Natural killer cell treated with Interleukin-12 subunit alpha and Interleukin-12 subunit beta and Interleukin-15 and Interleukin-18, amount 100 ng/mL, for 72 hours (primary cell): ENCODE results near the gene EIPR1. TPM values are rescaled to one million over a fixed set of nuclear protein-coding genes. Genes with fewer than 3 reads are reported as not detected.
A peak's percentile ranks its signal among the peaks of the same experiment; 100 is the strongest.

Experiments used
- ATAC-seq, 2 donors: fragments of 150-1000 bp; cut with Tn5 transposase in 1 of 2; sonication (Bioruptor Pico), chemical (Tn5 transposase) in 1 of 2; 2 replicates each; pipeline ENCODE4 v1.10.0; 2021
- DNase-seq: peaks from one replicate; pipeline ENCODE4 v3.0.0; 2022; ENCODE audit warnings: low spot score
- H3K27ac Mint-ChIP-seq, 2 donors: 1 replicate in 1 of 2; 2 replicates in 1 of 2; pipeline ENCODE4 v1.8.0; 2022; ENCODE audit warnings: mixed read lengths in 2 of 2, mild to moderate bottlenecking in 1 of 2, moderate library complexity in 1 of 2
- H3K27me3 Mint-ChIP-seq, 2 donors: 1 replicate in 1 of 2; 2 replicates in 1 of 2; pipeline ENCODE4 v1.8.0; 2022; ENCODE audit warnings: mixed read lengths in 2 of 2
- H3K36me3 Mint-ChIP-seq: one replicate; pipeline ENCODE4 v1.8.0; 2022; ENCODE audit warnings: mixed read lengths
- H3K4me1 Mint-ChIP-seq, 2 donors: 1 replicate in 1 of 2; 2 replicates in 1 of 2; pipeline ENCODE4 v1.8.0; 2022; ENCODE audit warnings: low read depth in 2 of 2, mixed read lengths in 2 of 2, mild to moderate bottlenecking in 1 of 2
- H3K4me3 Mint-ChIP-seq: one replicate; pipeline ENCODE4 v1.8.0; 2022; ENCODE audit warnings: mixed read lengths
- H3K9me3 Mint-ChIP-seq: 2 replicates; pipeline ENCODE4 v1.8.0; 2022; ENCODE audit warnings: mixed read lengths
- total RNA-seq, 2 donors: library from RNA; stranded (reverse); gene quantifications; one replicate each; pipeline ENCODE4 v1.2.3, GENCODE V29; 2022

EIPR1 gene
- total RNA-seq, 2 donors from 2014 or later, result 46.9 to 61.8 TPM

DNA sequence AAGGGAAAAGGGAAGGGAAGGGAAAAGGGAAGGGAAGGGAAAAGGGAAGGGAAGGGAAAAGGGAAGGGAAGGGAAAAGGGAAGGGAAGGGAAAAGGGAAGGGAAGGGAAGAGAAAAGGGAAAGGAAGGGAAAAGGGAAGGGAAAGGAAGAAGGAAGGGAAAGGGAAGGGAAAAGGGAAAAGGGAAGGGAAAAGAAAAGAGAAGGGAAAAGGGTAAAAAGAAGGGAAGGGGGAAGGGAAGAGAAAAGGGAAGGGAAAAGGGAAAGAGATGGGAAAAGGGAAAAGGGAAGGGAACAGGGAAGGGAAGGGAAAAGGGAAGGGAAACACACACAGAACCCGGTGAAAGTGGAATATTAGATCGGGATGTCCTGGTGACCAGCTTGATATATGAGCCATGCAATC, 40.8 kb downstream of the EIPR1 start:
- H3K9me3 Mint-ChIP-seq, result no peaks in the 10 kb centered on the region
- H3K27me3 Mint-ChIP-seq, result no peaks in the 10 kb centered on the region
- peaks cover 5% of the 10 kb centered on the region for H3K36me3 Mint-ChIP-seq
- peaks cover 0 to 12% of the 10 kb centered on the region in 2 donors for H3K4me1 Mint-ChIP-seq
- ATAC-seq, result no peak
- H3K4me3 Mint-ChIP-seq, result no peak overlapping the region
- H3K27ac Mint-ChIP-seq, result no peak overlapping the region
- DNase-seq, result no peak

DNA sequence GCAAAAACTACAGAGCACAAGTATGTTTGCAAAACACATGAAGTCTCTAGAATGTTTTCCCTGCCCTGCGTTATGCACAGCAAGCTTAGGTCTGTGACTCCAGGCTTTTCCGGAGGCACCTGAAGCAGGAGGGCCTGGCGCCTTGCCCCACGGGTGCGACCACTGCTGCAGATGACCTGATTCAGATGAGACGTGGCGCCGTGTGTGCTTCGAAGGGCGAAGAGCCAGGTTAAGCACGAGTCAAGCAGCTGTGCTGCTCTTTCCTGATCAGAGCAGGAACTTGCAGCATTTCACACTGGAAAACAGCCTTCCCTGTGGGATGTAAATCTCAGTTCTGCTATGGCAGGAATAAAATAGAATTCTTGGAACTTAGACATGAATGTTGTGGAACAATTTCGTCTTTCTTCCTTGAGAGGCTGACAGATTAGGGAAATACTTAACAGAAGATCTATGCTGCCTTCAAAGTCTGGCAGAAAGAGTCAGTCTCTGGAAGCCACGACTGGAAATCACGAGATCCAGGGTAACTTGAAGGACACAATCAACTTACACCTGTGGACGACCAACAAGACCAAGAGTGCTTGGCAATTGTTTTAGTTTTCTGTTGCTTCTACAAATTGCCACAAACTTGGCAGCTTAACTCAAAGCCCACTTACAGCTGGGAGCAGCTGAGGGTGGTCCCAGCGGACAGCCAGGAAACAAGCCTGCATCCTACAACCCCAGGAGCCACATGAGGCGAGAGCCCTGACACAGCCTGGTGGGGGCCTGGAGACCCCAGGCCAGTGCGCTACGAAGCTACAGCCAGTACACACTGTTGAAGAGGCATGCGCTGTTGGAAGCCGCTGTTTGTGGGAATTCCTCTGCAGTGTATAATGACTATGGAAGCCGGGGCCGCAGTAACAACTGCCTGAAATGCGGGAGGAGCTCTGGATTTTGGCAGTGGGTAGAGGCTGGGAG, 42.9 kb downstream of the EIPR1 start:
- DNase-seq (no peak), ATAC-seq (no peak)
- H3K4me3 Mint-ChIP-seq, result no peak overlapping the region
- peaks cover 8% of the 10 kb centered on the region for H3K9me3 Mint-ChIP-seq
- H3K27ac Mint-ChIP-seq, result no peak overlapping the region
- peaks cover 19% of the 10 kb centered on the region for H3K36me3 Mint-ChIP-seq
- H3K27me3 Mint-ChIP-seq, result no peaks in the 10 kb centered on the region
- peaks cover 12 to 15% of the 10 kb centered on the region in 2 donors for H3K4me1 Mint-ChIP-seq

DNA sequence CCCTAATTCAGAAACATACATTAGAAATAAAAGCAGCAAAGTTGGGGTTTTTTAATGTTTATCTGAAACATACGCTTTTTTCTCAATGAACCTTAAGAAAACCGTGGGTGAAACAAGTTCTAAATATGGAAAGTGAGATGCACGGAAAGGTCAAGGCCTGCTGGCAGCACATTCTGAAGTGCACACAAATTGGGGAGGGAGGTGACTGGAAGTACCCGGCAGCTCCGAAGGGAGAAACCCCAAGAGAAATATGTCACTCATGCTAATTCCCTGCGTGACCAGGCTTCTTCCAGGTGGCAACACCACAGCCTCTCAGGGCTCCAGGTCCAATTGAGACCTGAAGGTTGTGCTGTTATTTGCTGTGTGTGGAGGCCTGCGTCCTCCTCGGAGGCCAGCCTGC, 45.5 kb downstream of the EIPR1 start:
- Mint-ChIP-seq H3K27ac (no peak overlapping the region), H3K4me3 (no peak overlapping the region), H3K4me1 (peaks cover 15 to 21% of the 10 kb centered on the region in 2 donors), H3K9me3 (peaks cover 8% of the 10 kb centered on the region), H3K27me3 (no peaks in the 10 kb centered on the region), H3K36me3 (peaks cover 19% of the 10 kb centered on the region)
- DNase-seq (no peak), ATAC-seq (no peak)

DNA sequence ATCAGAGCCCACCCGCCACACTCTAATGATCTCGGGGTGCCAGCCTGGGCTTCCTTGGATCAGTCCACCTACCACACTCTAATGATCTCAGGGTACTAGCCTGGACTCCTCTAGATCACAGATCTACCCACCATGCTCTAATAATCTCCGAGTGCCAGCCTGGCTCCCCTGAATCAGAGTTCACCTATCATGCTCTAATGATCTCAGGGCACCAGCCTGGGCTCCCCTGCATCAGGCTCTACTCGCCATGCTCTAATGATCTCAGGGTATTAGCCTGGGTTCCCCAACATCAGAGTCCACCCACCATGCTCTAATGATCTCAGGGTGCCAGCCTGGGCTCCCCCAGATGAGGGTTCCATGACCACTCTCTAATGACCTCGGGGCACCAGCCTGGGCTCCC, 48.1 kb downstream of the EIPR1 start:
- peak overlapping the region in 1 of 2 donors; percentile 67 for H3K27ac Mint-ChIP-seq
- DNase-seq (no peak), ATAC-seq (peak in 1 of 2 donors; percentile 10)
- H3K27me3 Mint-ChIP-seq, result no peaks in the 10 kb centered on the region
- peaks cover 19% of the 10 kb centered on the region for H3K36me3 Mint-ChIP-seq
- peaks cover 15 to 21% of the 10 kb centered on the region in 2 donors for H3K4me1 Mint-ChIP-seq
- no peak overlapping the region for H3K4me3 Mint-ChIP-seq
- peaks cover 8% of the 10 kb centered on the region for H3K9me3 Mint-ChIP-seq

DNA sequence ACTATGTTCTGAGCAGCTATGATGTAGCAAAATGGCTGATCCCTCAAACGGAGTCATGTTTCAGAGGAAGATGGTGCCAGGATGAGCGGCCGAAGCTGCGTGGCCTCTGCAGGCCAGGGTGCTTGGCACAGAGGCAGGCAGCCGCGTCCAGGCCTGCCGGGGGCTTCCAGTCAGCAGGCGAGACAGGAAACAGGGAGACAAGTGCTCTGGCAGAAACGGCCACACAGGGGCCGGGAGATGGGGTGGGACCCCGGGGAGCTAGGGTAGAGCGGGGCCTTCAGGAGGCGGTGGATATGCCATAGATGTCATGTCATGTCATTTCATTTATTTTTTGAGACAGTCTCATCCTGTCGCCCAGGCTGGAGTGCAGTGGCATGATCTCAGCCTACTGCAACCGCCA, 50.7 kb downstream of the EIPR1 start:
- Mint-ChIP-seq H3K36me3 (peaks cover 14% of the 10 kb centered on the region), H3K27ac (no peak overlapping the region), H3K4me3 (no peak overlapping the region), H3K4me1 (peaks cover 15 to 20% of the 10 kb centered on the region in 2 donors), H3K27me3 (no peaks in the 10 kb centered on the region), H3K9me3 (peaks cover 8% of the 10 kb centered on the region)
- no peak for ATAC-seq
- no peak for DNase-seq

DNA sequence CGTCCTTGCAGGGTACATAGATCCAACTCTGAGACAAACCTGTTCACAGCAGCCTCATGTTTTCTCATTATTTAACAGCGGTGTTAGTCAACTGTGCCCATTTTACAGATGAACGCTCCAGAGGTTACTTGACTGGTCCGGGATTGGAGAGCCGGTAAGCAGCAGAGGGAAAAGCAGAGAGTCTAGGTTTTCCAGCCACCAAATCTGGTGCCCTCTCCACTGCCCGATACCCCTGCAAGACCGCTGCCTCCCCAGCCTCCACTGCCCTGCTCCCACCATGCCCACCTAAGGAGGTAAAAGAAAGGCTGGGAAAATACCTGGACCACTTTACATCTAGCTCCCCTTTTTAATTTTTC, 51.5 kb downstream of the EIPR1 start:
- Mint-ChIP-seq H3K36me3 (peaks cover 14% of the 10 kb centered on the region), H3K9me3 (peaks cover 8% of the 10 kb centered on the region), H3K27me3 (no peaks in the 10 kb centered on the region), H3K27ac (no peak overlapping the region), H3K4me3 (no peak overlapping the region), H3K4me1 (peaks cover 15 to 20% of the 10 kb centered on the region in 2 donors)
- ATAC-seq (no peak), DNase-seq (no peak)

DNA sequence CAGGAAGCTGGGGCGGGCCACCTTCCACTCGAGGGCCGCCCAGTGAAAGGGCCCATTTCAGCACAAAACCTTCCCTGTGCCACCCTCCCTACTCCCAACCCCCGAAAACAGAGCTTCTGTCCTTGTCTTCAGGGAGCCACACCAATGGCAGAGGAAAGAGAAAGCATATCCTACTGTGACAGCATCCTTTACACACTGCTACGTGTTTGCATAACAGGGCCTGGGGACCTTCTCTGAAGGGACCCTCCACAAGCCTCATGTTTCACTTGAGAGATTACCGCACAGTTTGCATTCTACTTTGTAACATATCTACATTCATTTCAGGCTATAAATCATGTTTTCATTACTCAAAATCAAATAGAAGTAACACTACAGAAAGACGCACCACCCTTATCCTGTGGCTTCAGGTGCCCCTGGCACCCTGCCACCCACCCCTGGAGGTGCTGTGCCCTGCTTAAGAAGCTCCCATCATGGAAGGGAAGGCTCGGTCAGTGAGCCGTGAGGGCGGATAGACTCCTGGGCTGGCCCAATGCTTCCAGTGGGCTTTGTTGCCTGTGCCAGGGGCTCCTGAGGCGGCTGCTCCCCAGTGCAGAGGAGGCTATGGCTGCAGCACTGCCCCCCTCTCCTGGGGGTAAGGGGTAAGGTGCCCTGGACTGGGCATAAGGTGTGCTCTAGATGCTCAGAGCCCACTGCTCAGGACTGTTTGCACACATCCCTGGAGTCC, 52.0 kb downstream of the EIPR1 start:
- no peak for DNase-seq
- Mint-ChIP-seq H3K4me1 (peaks cover 13 to 20% of the 10 kb centered on the region in 2 donors), H3K4me3 (no peak overlapping the region), H3K36me3 (peaks cover 9% of the 10 kb centered on the region), H3K27me3 (no peaks in the 10 kb centered on the region), H3K27ac (no peak overlapping the region), H3K9me3 (peaks cover 4% of the 10 kb centered on the region)
- peak in 1 of 2 donors; percentile 28 for ATAC-seq

DNA sequence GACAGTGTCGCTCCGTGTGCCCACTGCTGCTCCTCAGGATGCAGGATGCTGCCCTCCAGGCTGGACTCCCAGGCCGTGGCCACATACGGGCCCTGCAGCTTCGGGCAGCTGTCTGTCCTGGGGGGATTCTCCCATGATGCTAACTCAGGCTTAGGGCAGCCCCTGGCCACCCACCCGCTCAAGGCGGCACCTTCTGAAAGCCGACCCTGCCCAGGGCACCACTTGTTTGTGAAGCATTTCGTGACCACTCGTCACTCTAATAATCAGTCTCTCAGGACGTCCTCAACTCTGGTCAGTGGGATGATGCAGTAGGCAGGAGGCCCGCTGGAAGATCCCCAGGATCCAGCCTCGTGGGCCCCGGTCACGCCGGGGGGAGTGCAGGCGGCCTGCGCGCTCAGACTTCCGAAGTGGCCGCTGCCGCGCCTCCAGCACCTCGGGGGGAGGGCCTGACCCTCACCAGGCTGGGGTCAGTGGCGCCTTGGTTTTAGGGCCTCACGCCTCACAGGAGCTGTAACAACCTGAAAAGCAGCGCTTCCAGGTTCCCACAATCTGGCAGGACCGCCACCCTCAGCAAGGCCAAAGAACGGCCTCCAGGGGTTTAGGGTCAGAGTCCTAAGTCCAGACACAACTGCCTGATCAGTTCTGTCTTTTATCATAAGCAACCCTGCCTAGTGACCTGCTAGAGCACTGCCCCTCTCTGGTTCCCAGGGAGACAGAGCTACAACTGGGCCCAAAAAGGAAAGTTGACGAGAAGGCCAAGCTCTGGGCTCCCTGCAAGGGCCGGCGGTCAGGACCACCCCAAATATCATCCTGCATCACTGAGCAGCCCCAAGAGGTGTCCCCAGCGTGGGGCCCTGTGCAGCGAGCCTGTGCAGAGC, 53.0 kb downstream of the EIPR1 start:
- no peaks in the 10 kb centered on the region for H3K36me3 Mint-ChIP-seq
- peak in 1 of 2 donors; percentile 26 for ATAC-seq
- H3K27me3 Mint-ChIP-seq, result no peaks in the 10 kb centered on the region
- H3K9me3 Mint-ChIP-seq, result no peaks in the 10 kb centered on the region
- DNase-seq, result no peak
- H3K4me1 Mint-ChIP-seq, result peaks cover 3 to 16% of the 10 kb centered on the region in 2 donors
- H3K27ac Mint-ChIP-seq, result no peak overlapping the region
- no peak overlapping the region for H3K4me3 Mint-ChIP-seq

DNA sequence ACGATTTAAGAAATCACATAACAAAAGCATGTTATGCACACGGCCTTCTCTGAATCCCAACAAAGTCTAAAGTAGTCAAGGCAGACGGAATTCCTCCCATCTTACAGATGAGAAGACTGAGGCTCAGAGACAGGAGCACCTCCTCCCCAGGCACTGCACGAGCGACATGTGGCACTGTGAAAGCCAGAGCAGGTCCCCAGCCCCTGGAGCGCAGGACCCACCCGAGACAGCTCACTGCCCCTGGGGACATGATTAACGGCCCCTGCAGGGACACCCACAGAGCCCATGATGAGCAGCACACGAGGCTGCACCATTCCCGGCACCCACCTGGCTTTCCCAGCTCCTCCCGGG, 53.6 kb downstream of the EIPR1 start:
- H3K9me3 Mint-ChIP-seq, result no peaks in the 10 kb centered on the region
- no peaks in the 10 kb centered on the region for H3K27me3 Mint-ChIP-seq
- no peaks in the 10 kb centered on the region for H3K36me3 Mint-ChIP-seq
- no peak overlapping the region for H3K4me3 Mint-ChIP-seq
- no peak for ATAC-seq
- H3K4me1 Mint-ChIP-seq, result peaks cover 0 to 11% of the 10 kb centered on the region in 2 donors
- no peak overlapping the region for H3K27ac Mint-ChIP-seq
- no peak for DNase-seq

DNA sequence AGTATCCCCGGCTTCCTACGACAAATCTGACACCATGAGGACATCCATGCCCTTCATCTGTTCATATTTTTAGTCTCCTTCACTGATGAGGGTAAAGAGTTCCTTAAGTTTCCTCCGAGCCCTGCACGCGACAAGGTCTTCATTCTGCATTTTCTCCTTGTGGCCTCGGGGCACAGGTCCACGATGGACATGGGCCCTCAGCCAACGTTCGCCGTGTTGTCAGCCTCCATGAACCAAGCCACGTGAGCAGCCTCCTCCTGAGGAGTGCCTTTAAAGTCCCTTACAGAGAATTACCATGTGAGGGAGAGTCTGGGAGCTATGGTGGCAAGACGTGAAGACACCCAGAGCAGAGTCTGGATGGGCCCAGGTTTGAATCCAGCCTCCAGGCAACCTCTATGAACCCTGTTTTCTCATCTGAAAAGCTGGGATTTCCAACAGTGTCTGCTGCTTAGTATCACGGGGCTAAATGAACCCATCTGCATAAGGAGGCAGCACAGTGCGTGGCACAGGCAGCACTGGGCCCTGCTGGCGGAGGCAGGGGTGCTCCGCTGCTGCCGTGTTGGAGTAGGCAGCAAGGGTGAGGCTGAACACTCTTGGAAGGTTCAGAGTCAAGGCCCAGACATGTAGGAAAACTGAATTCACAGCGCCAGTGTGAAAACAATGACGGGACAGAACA, 54.1 kb downstream of the EIPR1 start:
- H3K4me1 Mint-ChIP-seq, result peaks cover 0 to 15% of the 10 kb centered on the region in 2 donors

DNA sequence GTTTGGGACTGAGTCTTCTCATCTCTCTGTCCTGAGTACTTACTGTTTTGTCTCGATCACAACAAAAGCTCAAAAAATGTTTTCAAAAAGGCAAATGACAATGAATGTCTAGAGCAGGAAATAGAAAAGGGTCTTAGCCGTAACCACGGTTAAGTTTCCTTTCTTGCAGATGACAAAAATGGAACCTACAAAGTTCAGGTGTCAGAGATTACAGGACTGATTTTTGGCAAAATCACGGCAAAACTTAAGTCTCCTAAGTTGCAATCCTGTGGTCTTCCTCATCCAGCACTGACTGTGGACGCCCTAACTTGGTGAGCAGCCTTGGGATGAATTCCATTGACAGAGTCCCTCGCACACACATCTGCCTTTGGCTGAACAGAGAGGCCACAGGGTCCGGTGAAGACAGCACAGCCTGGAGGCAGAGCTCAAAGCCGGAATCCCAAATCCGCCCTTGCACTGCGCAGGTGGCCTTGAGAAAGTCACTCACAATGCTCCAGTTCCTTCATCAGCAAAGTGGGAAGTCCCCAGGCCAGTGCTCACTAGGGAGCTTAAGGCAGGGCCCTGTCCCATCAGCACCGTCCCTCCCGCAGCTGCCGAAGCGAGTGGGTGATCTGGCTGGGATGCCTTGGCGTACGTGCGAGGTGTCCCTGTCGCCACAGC, 55.2 kb downstream of the EIPR1 start:
- Mint-ChIP-seq H3K36me3 (no peaks in the 10 kb centered on the region), H3K27ac (no peak overlapping the region), H3K27me3 (no peaks in the 10 kb centered on the region), H3K4me3 (no peak overlapping the region), H3K9me3 (no peaks in the 10 kb centered on the region), H3K4me1 (peaks cover 0 to 15% of the 10 kb centered on the region in 2 donors)
- DNase-seq, result no peak
- no peak for ATAC-seq

More for the DNA sequence above, 54.1 kb downstream of the EIPR1 start:
- Mint-ChIP-seq H3K4me3 (no peak overlapping the region), H3K27me3 (no peaks in the 10 kb centered on the region), H3K9me3 (no peaks in the 10 kb centered on the region), H3K36me3 (no peaks in the 10 kb centered on the region), H3K27ac (no peak overlapping the region)
- no peak for DNase-seq
- ATAC-seq, result peak in 1 of 2 donors; percentile 7

DNA sequence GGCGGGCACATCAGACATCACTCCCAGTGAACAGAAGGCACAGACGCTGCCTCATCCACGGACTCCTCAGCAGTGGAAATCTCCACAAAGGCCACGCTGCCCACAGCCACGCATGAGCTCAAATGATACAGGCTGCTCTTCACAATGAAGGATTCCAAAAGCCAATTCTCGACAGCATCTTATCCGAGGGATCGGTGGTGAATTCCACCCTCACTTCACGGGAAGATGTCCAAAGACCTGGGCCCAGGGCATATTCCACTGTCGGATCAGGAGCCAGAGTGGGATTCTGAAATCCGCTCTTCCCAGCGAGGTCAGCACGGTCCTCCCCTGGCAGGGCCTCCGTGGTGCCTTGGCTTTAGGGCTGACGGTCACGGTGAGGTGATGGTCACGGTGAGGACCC, 55.8 kb downstream of the EIPR1 start:
- H3K27ac Mint-ChIP-seq, result no peak overlapping the region
- H3K36me3 Mint-ChIP-seq, result no peaks in the 10 kb centered on the region
- DNase-seq (no peak), ATAC-seq (no peak)
- peaks cover 1 to 14% of the 10 kb centered on the region in 2 donors for H3K4me1 Mint-ChIP-seq
- no peaks in the 10 kb centered on the region for H3K9me3 Mint-ChIP-seq
- H3K4me3 Mint-ChIP-seq, result no peak overlapping the region
- H3K27me3 Mint-ChIP-seq, result no peaks in the 10 kb centered on the region
